Loucy (cell line): ENCODE results near the gene TIA1.

Source experiments
- H2AFZ ChIP-seq: fragments of 200-600 bp; sonication (generic); 2 replicates; pipeline ENCODE4 v1.6.0; 2016; ENCODE audit warnings: antibody characterized with exemption, mild to moderate bottlenecking, low read length, moderate library complexity
- H3F3A ChIP-seq: fragments of 200-600 bp; 2 replicates; pipeline ENCODE4 v1.6.0; 2016; ENCODE audit warnings: antibody characterized with exemption, low read depth, mild to moderate bottlenecking
- H3K27me3 ChIP-seq: fragments of 200-600 bp; sonication (generic); 2 replicates; pipeline ENCODE4 v1.6.1; 2014; ENCODE audit warnings: low read length, mild to moderate bottlenecking; ENCODE audit not compliant: insufficient read depth, poor library complexity, severe bottlenecking
- H3K36me3 ChIP-seq: fragments of 200-600 bp; sonication (generic); 2 replicates; pipeline ENCODE4 v1.6.1; 2016; ENCODE audit warnings: low read length; ENCODE audit not compliant: insufficient read depth
- H3K4me1 ChIP-seq: fragments of 200-600 bp; sonication (generic); 2 replicates; pipeline ENCODE4 v1.5.1; 2014; ENCODE audit warnings: low read length, mild to moderate bottlenecking; ENCODE audit not compliant: insufficient read depth, poor library complexity, severe bottlenecking
- H3K4me2 ChIP-seq: fragments of 200-600 bp; sonication (generic); 2 replicates; pipeline ENCODE4 v1.6.0; 2014; ENCODE audit warnings: antibody characterized with exemption, low read length, low read depth, mild to moderate bottlenecking; ENCODE audit not compliant: poor library complexity, severe bottlenecking
- H3K4me3 ChIP-seq: fragments of 200-600 bp; sonication (generic); 2 replicates; pipeline ENCODE4 v1.5.1; 2014; ENCODE audit warnings: low read length, mild to moderate bottlenecking, mixed read lengths; ENCODE audit not compliant: poor library complexity, severe bottlenecking
- H3K79me2 ChIP-seq: fragments of 200-600 bp; sonication (generic); 2 replicates; pipeline ENCODE4 v1.6.1; 2014; ENCODE audit warnings: low read length; ENCODE audit not compliant: insufficient read depth
- H3K9ac ChIP-seq: fragments of 200-600 bp; sonication (generic); 2 replicates; pipeline ENCODE4 v1.6.0; 2014; ENCODE audit warnings: mild to moderate bottlenecking, low read depth, low read length, moderate library complexity; ENCODE audit not compliant: poor library complexity, severe bottlenecking
- H3K9me2 ChIP-seq: fragments of 200-600 bp; sonication (generic); replicated peaks from 2 replicates; pipeline ENCODE4 v1.6.1; 2016; ENCODE audit warnings: low read depth, low read length, mixed read lengths
- H3K9me3 ChIP-seq: fragments of 200-600 bp; sonication (generic); 2 replicates; pipeline ENCODE4 v1.6.1; 2014; ENCODE audit warnings: mild to moderate bottlenecking, antibody characterized with exemption, low read length, low read depth; ENCODE audit not compliant: insufficient read depth
- H4K20me1 ChIP-seq: fragments of 200-600 bp; sonication (generic); 2 replicates; pipeline ENCODE4 v1.6.0; 2014; ENCODE audit warnings: antibody characterized with exemption, low read length, mild to moderate bottlenecking; ENCODE audit not compliant: insufficient read depth, poor library complexity, severe bottlenecking
- EZH2phosphoT487 ChIP-seq: fragments of 200-600 bp; IDR thresholded peaks from 2 replicates; pipeline ENCODE4 v1.6.1; 2018; ENCODE audit warnings: antibody characterized with exemption, mild to moderate bottlenecking, moderate library complexity, borderline replicate concordance
- TF ChIP-seq, protein P1 (sequence below): fragments of 200-600 bp; sonication (generic); conservative IDR thresholded peaks from 2 replicates; pipeline ENCODE4 v1.5.1; 2014; ENCODE audit warnings: mild to moderate bottlenecking, antibody characterized with exemption, low read length

Gene TIA1

DNA sequence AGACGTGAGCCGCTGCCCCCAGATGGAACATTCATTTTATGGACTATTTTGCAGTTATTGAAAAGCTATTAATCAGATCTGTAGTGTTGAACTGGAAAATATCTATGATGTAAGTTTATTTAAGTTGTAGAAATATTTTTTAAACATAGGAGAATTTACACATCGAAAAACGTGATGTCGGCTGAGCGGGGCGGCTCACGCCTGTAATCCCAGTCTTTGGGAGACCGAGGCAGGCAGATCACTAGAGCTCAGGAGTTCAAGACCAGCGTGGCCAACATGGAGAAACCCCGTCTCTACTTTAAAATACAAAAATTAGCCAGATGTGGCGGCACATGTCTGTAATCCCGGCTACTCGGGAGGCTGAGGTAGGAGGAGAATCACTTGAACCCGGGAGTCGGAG lies 2.0 kb upstream of the TIA1 start:
- Histone ChIP-seq H4K20me1 (peaks cover 25% of the 10 kb centered on the region), H3K9me3 (no peaks in the 10 kb centered on the region), H3K9ac (no peak overlapping the region), H3K4me2 (no peak overlapping the region), H2AFZ (no peak overlapping the region), H3K27me3 (no peaks in the 10 kb centered on the region), H3F3A (peaks cover 3% of the 10 kb centered on the region; the same call in 1 of the 2 replicates), H3K79me2 (peaks cover 30% of the 10 kb centered on the region), H3K4me3 (no peak overlapping the region), H3K4me1 (peaks cover 9% of the 10 kb centered on the region), H3K9me2 (no peaks in the 10 kb centered on the region), H3K36me3 (no peaks in the 10 kb centered on the region; the same call in 1 of the 2 replicates)
- TF ChIP-seq EZH2phosphoT487: no peak

DNA sequence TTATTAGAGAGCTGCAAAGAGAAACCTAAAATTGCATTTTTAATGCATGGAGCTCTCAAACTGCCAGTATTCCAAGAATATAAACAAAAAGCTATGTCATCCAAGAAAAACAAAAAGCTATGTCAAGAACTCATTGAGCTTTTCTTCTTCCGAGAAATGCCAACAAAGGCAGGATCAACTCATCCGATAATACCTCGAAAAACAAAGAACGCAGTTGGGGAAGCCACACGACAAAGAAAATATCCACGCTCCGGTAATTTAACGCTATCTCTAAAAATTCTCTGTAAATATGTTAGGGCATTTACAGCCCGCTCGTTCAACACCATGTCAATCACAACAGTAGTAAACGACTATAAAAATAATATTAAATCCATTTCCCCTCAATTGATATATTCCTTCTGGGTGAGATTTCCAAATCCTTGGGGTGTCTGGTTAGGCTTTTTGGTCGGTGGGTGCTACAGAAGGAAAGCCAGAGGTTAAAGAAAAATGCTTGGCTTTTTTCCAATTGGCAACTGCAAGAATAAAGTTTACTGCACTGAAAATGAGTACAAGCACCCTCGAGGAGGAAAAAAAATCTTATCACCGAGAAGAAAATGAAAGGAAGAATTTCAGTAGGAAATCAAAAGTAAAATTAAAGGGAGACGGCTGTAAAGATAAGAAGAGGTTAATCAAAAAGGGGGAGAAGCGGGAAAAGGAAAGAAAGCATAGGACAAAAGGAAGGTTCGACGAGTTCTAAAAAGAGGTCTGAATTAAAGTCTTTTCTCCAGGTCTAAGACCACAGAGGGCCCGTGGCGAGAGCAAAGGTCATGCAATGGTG lies 856 bp downstream of the TIA1 start:
- peaks cover 53% of the 10 kb centered on the region for H4K20me1 ChIP-seq
- H3K4me1 ChIP-seq: peaks cover 30% of the 10 kb centered on the region
- no peaks in the 10 kb centered on the region for H3K9me3 ChIP-seq
- H3K36me3 ChIP-seq: no peaks in the 10 kb centered on the region; the same call in 1 of the 2 replicates
- H3K4me3 ChIP-seq: peak overlapping the region; percentile 90
- peak overlapping the region; percentile 78; the same call in 1 of the 2 replicates for H2AFZ ChIP-seq
- H3K27me3 ChIP-seq: no peaks in the 10 kb centered on the region
- peaks cover 3% of the 10 kb centered on the region; the same call in 1 of the 2 replicates for H3F3A ChIP-seq
- no peaks in the 10 kb centered on the region for H3K9me2 ChIP-seq
- TF ChIP-seq, protein P1, sequence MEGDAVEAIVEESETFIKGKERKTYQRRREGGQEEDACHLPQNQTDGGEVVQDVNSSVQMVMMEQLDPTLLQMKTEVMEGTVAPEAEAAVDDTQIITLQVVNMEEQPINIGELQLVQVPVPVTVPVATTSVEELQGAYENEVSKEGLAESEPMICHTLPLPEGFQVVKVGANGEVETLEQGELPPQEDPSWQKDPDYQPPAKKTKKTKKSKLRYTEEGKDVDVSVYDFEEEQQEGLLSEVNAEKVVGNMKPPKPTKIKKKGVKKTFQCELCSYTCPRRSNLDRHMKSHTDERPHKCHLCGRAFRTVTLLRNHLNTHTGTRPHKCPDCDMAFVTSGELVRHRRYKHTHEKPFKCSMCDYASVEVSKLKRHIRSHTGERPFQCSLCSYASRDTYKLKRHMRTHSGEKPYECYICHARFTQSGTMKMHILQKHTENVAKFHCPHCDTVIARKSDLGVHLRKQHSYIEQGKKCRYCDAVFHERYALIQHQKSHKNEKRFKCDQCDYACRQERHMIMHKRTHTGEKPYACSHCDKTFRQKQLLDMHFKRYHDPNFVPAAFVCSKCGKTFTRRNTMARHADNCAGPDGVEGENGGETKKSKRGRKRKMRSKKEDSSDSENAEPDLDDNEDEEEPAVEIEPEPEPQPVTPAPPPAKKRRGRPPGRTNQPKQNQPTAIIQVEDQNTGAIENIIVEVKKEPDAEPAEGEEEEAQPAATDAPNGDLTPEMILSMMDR: no peak
- no peak for TF ChIP-seq EZH2phosphoT487
- H3K4me2 ChIP-seq: peak overlapping the region; percentile 78
- peak overlapping the region; percentile 97 for H3K9ac ChIP-seq
- peaks cover 58% of the 10 kb centered on the region for H3K79me2 ChIP-seq

DNA sequence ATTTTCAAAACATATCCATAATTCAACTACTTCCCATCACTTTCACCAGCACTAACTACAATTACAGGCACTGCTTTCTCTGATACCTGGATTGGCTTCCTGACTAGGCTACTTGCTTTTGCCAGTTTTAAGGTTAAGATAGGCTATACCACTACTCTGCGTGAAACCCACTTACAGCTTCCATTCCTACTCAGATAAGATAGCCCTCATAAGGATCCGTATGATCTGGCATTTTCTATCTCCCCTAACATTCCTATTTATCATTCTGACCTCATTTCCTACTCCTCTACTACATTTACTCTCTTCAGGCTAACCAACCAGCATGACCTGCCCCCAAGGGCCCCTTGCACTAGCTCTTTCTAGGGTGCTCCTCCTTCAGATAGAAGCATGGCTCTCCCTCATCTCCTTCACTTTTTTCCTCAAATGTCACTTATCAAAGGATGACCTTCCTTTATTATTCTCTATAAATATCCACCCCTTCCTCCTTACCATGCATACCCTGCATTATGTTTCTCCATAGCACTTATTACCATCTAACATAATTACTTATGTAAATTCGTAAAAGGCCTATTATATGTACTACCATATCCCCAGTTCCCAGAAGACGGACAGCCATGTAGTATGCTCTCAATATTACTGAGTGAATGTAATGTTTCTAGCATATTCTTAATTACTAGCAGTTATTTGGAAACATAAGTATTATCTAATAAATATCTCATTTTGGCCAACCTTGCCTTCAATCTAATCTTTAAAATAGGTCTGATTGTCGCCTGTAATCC lies 4.4 kb downstream of the TIA1 start:
- Histone ChIP-seq H3K9me2 (no peaks in the 10 kb centered on the region), H3K36me3 (peaks cover 12% of the 10 kb centered on the region), H3K4me1 (peaks cover 60% of the 10 kb centered on the region), H3F3A (0 out of 2 replicates have a peak, but pooled peaks cover 4% of the 10 kb centered on the region), H4K20me1 (peaks cover 88% of the 10 kb centered on the region), H3K4me2 (peak overlapping the region; percentile 78), H2AFZ (no peak overlapping the region), H3K27me3 (no peaks in the 10 kb centered on the region), H3K79me2 (peaks cover 94% of the 10 kb centered on the region), H3K9ac (peak overlapping the region; percentile 49), H3K4me3 (peak overlapping the region; percentile 90), H3K9me3 (no peaks in the 10 kb centered on the region)
- TF ChIP-seq EZH2phosphoT487: no peak
- TF ChIP-seq, protein P1: no peak
